Measurements from ENCODE around the gene LRSAM1.

- TF ChIP-seq CTCF (IDR thresholded peaks at IDR 0.05) (no peak), POLR2A (IDR thresholded peaks at IDR 0.05) (no peak)
Measured at GRCh38 chr9:127479507-127480081, 28.3 kb downstream of the LRSAM1 start.

All from testis (tissue), 2 donors.